HG03432 (cell line): ENCODE measurements around the gene AHI1.

ENCODE experiments used
- ATAC-seq: cut with Tn5 transposase; IDR thresholded peaks from one replicate; pipeline ENCODE4 v1.9.1; 2021; ENCODE audit warnings: mild to moderate bottlenecking, moderate library complexity; ENCODE audit not compliant: unreplicated experiment

AHI1 gene

GRCh38 chr6:135236732-135237131 is 260.8 kb downstream of the AHI1 start:
- no peak for ATAC-seq

GRCh38 chr6:135236319-135236718 is 261.2 kb downstream of the AHI1 start:
- no peak for ATAC-seq

GRCh38 chr6:135235716-135236115 is 261.8 kb downstream of the AHI1 start:
- ATAC-seq = no peak

- ATAC-seq = no peak
Observed at GRCh38 chr6:135234492-135234780, 263.1 kb downstream of the AHI1 start.

GRCh38 chr6:135233686-135234491 is 263.7 kb downstream of the AHI1 start:
- peak; percentile 74 for ATAC-seq
